ENCODE data around the gene KCNB1. TPM values are rescaled to one million over a fixed set of nuclear protein-coding genes. Genes with fewer than 3 reads are reported as not detected.
"Not testable (repeated sequence)": the region's sequence is repeated elsewhere in the genome, so short reads cannot be mapped to it uniquely, and the experiment has no call there.

KCNB1 gene
- total RNA-seq, 3 donors from 2014 or later = 0.05 TPM; not detected in 1

DNA sequence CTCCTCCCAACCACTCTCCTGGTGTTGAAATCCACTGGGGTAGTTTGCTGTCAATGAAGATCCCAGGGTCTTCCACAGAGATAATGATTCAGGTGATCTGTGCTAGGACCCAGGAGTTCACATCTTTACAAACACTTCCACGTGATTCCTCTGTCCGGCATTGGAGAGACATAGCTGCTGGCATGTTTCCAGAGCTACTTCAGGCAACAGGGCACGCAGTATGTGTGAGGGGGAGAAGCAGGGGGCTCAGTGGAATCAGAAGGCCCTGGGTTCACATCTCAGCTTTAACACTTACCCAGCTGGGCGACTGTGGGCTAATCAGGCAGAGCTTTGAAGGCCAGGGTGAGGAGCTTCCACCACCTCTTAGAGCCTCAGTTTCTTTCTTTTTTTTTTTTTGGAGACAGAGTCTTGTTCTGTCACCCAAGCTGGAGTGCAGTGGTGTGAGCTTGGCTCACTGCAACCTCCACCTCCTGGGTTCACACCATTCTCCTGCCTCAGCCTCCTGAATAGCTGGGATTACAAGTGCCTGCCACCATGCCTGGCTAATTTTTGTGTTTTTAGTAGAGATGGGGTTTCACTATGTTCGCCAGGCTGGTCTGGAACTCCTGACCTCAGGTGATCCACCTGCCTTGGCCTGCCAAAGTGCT lies 72.4 kb downstream of the KCNB1 start:
- H3K4me1 Mint-ChIP-seq (ENCODE audit: low read depth); H3K36me3 Mint-ChIP-seq (ENCODE audit: insufficient read depth); H3K4me3 Mint-ChIP-seq; ATAC-seq; H3K9me3 Mint-ChIP-seq; DNase-seq: not testable (repeated sequence)
- H3K27me3 Mint-ChIP-seq (ENCODE audit: low read depth) = peaks cover 22% of the 10 kb centered on the region

- ATAC-seq = no peak
- no peaks in the 10 kb centered on the region for H3K36me3 Mint-ChIP-seq (ENCODE audit: insufficient read depth)
- peaks cover 25% of the 10 kb centered on the region for H3K27me3 Mint-ChIP-seq (ENCODE audit: low read depth)
- H3K4me1 Mint-ChIP-seq (ENCODE audit: low read depth) = no peaks in the 10 kb centered on the region
- H3K9me3 Mint-ChIP-seq = no peaks in the 10 kb centered on the region
- no peak overlapping the region for H3K4me3 Mint-ChIP-seq
- DNase-seq = no peak
These were observed 73.0 kb downstream of the KCNB1 start for GRCh38 chr20:49409302-49409974.

GRCh38 chr20:49408509-49409104 lies 73.9 kb downstream of the KCNB1 start:
- no peaks in the 10 kb centered on the region for H3K36me3 Mint-ChIP-seq (ENCODE audit: insufficient read depth)
- ATAC-seq = no peak
- no peak for DNase-seq
- no peaks in the 10 kb centered on the region for H3K9me3 Mint-ChIP-seq
- H3K27me3 Mint-ChIP-seq (ENCODE audit: low read depth) = peaks cover 21% of the 10 kb centered on the region
- H3K4me3 Mint-ChIP-seq = no peak overlapping the region
- H3K4me1 Mint-ChIP-seq (ENCODE audit: low read depth) = no peaks in the 10 kb centered on the region

GRCh38 chr20:49406666-49407065 lies 75.8 kb downstream of the KCNB1 start:
- ATAC-seq = no peak
- no peaks in the 10 kb centered on the region for H3K36me3 Mint-ChIP-seq (ENCODE audit: insufficient read depth)
- peaks cover 14% of the 10 kb centered on the region for H3K27me3 Mint-ChIP-seq (ENCODE audit: low read depth)
- DNase-seq = no peak
- H3K4me3 Mint-ChIP-seq = no peak overlapping the region
- H3K4me1 Mint-ChIP-seq (ENCODE audit: low read depth) = no peaks in the 10 kb centered on the region
- H3K9me3 Mint-ChIP-seq = peaks cover 4% of the 10 kb centered on the region

DNA sequence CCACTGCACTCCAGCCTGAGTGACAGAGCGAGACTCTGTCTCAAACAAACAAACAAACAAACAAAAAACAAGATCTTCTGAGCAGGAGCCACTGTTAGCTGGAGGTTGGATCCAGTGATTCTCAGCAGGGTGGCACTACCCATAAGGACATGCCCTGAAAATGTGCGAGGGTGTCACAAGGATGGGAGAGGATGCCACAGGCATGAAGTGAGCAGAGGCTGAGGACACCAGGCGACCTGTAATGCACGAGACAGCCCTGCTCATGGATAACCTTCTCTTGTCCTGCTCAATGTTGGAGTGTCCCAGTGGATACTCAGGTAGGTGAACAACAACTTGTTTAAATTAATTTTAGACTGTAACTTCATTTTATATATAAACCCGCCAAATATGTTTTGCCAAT lies 76.8 kb downstream of the KCNB1 start:
- ATAC-seq (no peak), DNase-seq (no peak)
- H3K27me3 Mint-ChIP-seq (ENCODE audit: low read depth) = peaks cover 14% of the 10 kb centered on the region
- H3K9me3 Mint-ChIP-seq = peaks cover 4% of the 10 kb centered on the region
- no peak overlapping the region for H3K4me3 Mint-ChIP-seq
- no peaks in the 10 kb centered on the region for H3K36me3 Mint-ChIP-seq (ENCODE audit: insufficient read depth)
- H3K4me1 Mint-ChIP-seq (ENCODE audit: low read depth) = no peaks in the 10 kb centered on the region

DNA sequence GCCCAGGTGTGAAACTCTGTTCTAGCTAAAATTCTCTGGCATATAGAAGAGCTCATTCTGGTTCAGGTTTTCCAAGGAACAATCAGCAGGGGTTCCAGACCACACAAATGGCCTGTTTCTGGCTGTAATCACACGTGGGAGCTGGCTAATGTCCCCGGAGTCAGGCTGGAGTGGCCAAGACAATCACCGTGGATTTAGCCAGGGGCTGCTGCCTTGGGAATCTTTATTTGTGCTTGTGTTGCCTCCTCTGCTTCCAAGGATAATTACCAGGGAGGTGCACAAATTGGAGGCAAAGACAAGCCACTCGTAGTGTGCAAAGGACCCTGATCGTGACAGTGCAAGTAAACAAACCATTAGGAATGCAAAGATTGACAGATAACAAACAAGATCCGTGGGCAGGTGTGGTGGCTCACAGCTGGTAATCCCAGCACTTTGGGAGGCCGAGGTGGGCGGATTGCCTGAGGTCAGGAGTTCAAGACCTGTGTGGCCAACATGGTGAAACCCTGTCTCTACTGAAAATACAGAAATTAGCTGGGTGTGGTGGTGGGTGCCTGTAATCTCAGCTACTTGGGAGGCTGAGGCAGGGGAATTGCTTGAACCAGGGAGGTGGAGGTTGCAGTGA lies 77.3 kb downstream of the KCNB1 start:
- Mint-ChIP-seq H3K27me3 (ENCODE audit: low read depth) (peaks cover 14% of the 10 kb centered on the region), H3K4me3 (no peak overlapping the region), H3K9me3 (peaks cover 4% of the 10 kb centered on the region), H3K36me3 (ENCODE audit: insufficient read depth) (no peaks in the 10 kb centered on the region), H3K4me1 (ENCODE audit: low read depth) (no peaks in the 10 kb centered on the region)
- DNase-seq (no peak), ATAC-seq (no peak)

GRCh38 chr20:49404461-49404860 lies 78.0 kb downstream of the KCNB1 start:
- Mint-ChIP-seq H3K27me3 (ENCODE audit: low read depth) (peaks cover 14% of the 10 kb centered on the region), H3K36me3 (ENCODE audit: insufficient read depth) (no peaks in the 10 kb centered on the region), H3K4me3 (no peak overlapping the region), H3K4me1 (ENCODE audit: low read depth) (no peaks in the 10 kb centered on the region), H3K9me3 (peaks cover 4% of the 10 kb centered on the region)
- no peak for ATAC-seq
- DNase-seq = no peak

DNA sequence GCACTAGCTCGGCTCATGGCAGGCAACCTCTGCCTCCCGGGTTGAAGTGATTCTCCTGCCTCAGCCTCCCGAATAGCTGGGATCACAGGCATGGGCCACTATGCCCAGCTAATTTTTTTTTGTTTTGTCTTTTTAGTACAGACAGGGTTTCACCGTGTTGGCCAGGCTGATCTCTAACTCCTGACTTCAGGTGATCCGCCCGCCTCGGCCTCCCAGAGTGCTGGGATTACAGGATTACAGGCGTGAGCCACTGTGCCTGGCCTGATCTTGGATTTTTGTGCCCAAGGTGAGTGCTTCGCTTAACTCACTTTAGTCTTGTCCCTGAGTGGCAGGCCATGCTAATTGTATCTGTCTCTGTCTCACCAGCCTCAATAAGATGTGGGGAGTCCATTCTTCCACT lies 78.6 kb downstream of the KCNB1 start:
- Mint-ChIP-seq H3K36me3 (ENCODE audit: insufficient read depth) (no peaks in the 10 kb centered on the region), H3K27me3 (ENCODE audit: low read depth) (peaks cover 10% of the 10 kb centered on the region), H3K9me3 (peaks cover 4% of the 10 kb centered on the region), H3K4me3 (no peak overlapping the region), H3K4me1 (ENCODE audit: low read depth) (no peaks in the 10 kb centered on the region)
- ATAC-seq = no peak
- DNase-seq = no peak

GRCh38 chr20:49403012-49403411 lies 79.5 kb downstream of the KCNB1 start:
- DNase-seq (no peak), ATAC-seq (no peak)
- H3K4me3 Mint-ChIP-seq = no peak overlapping the region
- no peaks in the 10 kb centered on the region for H3K36me3 Mint-ChIP-seq (ENCODE audit: insufficient read depth)
- peaks cover 4% of the 10 kb centered on the region for H3K9me3 Mint-ChIP-seq
- H3K27me3 Mint-ChIP-seq (ENCODE audit: low read depth) = peaks cover 10% of the 10 kb centered on the region
- H3K4me1 Mint-ChIP-seq (ENCODE audit: low read depth) = no peaks in the 10 kb centered on the region

GRCh38 chr20:49400904-49401303 lies 81.6 kb downstream of the KCNB1 start:
- H3K4me1 Mint-ChIP-seq (ENCODE audit: low read depth) = no peaks in the 10 kb centered on the region
- DNase-seq (no peak), ATAC-seq (no peak)
- H3K4me3 Mint-ChIP-seq = no peak overlapping the region
- peaks cover 10% of the 10 kb centered on the region for H3K27me3 Mint-ChIP-seq (ENCODE audit: low read depth)
- H3K9me3 Mint-ChIP-seq = peaks cover 4% of the 10 kb centered on the region
- no peaks in the 10 kb centered on the region for H3K36me3 Mint-ChIP-seq (ENCODE audit: insufficient read depth)

- Mint-ChIP-seq H3K36me3 (ENCODE audit: insufficient read depth) (no peaks in the 10 kb centered on the region), H3K27me3 (ENCODE audit: low read depth) (peaks cover 12% of the 10 kb centered on the region)
- DNase-seq = no peak
These were observed 82.1 kb downstream of the KCNB1 start for GRCh38 chr20:49400410-49400809.

GRCh38 chr20:49399329-49399728 lies 83.1 kb downstream of the KCNB1 start:
- H3K4me3 Mint-ChIP-seq = no peak overlapping the region
- DNase-seq = no peak
- H3K27me3 Mint-ChIP-seq (ENCODE audit: low read depth) = peaks cover 7% of the 10 kb centered on the region
- H3K36me3 Mint-ChIP-seq (ENCODE audit: insufficient read depth) = no peaks in the 10 kb centered on the region
- H3K4me1 Mint-ChIP-seq (ENCODE audit: low read depth) = no peaks in the 10 kb centered on the region
- peaks cover 4% of the 10 kb centered on the region for H3K9me3 Mint-ChIP-seq
- no peak for ATAC-seq

More at GRCh38 chr20:49400410-49400809, 82.1 kb downstream of the KCNB1 start:
- no peak overlapping the region for H3K4me3 Mint-ChIP-seq
- H3K4me1 Mint-ChIP-seq (ENCODE audit: low read depth) = no peaks in the 10 kb centered on the region
- ATAC-seq = no peak
- H3K9me3 Mint-ChIP-seq = peaks cover 4% of the 10 kb centered on the region

- no peaks in the 10 kb centered on the region for H3K4me1 Mint-ChIP-seq (ENCODE audit: low read depth)
- H3K36me3 Mint-ChIP-seq (ENCODE audit: insufficient read depth) = no peaks in the 10 kb centered on the region
- DNase-seq = no peak
- no peak for ATAC-seq
- H3K27me3 Mint-ChIP-seq (ENCODE audit: low read depth) = peaks cover 7% of the 10 kb centered on the region
- H3K9me3 Mint-ChIP-seq = peaks cover 4% of the 10 kb centered on the region
- H3K4me3 Mint-ChIP-seq = no peak overlapping the region
These were observed 83.9 kb downstream of the KCNB1 start for GRCh38 chr20:49398401-49399144.

DNA sequence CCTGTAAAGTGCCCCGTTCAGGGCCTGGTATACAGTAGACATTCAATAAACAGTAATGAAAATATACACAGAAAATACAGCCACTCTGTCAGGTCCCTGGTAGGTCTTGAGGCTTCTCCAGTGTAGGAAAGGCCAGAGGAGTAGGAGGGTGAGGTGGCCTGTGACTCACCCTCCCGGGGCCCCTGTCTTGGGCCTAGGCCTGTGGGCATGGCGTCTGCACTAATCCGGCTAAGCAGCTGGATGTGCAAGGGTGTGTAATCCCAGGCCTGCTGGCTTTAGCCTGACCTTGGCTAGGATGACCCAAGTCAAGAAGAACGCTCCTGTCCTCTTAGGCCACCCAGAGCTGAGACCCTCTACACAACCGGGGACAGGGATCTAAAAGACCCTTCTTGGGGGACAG lies 84.9 kb downstream of the KCNB1 start:
- no peak for DNase-seq
- H3K4me3 Mint-ChIP-seq = no peak overlapping the region
- no peaks in the 10 kb centered on the region for H3K4me1 Mint-ChIP-seq (ENCODE audit: low read depth)
- H3K9me3 Mint-ChIP-seq = peaks cover 4% of the 10 kb centered on the region
- no peak for ATAC-seq
- H3K27me3 Mint-ChIP-seq (ENCODE audit: low read depth) = peaks cover 16% of the 10 kb centered on the region
- no peaks in the 10 kb centered on the region for H3K36me3 Mint-ChIP-seq (ENCODE audit: insufficient read depth)
